Endometrial microvascular endothelial cells (primary cell): ENCODE results near the gene RRP7A. TPM values are rescaled to one million over a fixed set of nuclear protein-coding genes. Genes with fewer than 3 reads are reported as not detected.
"Not testable (repeated sequence)": the region's sequence is repeated elsewhere in the genome, so short reads cannot be mapped to it uniquely, and the experiment has no call there.

Experiments
- in situ Hi-C: cut with HindIII; loops from 2 replicates; pipeline ENCODE4 v1.10.0; 2017; ENCODE audit warnings: low sequenced_read_pairs, low pct_unique_long_range_greater_than_20kb; ENCODE audit errors: inconsistent ontology term
- total RNA-seq: library from RNA; depleted of rRNA; stranded (reverse); fragments of >200 nt; gene quantifications from one replicate; pipeline ENCODE4 v1.2.3, GENCODE V29; 2015; ENCODE audit errors: inconsistent ontology term

The RRP7A gene
- total RNA-seq, 1 donor from 2014 or later, result 54.3 TPM

GRCh38 chr22:42508975-42509364 lies 10.6 kb downstream of the RRP7A start:
- in situ Hi-C loops, result not testable (repeated sequence)

GRCh38 chr22:42508327-42508974 lies 11.1 kb downstream of the RRP7A start:
- in situ Hi-C loops, result not testable (repeated sequence)

DNA sequence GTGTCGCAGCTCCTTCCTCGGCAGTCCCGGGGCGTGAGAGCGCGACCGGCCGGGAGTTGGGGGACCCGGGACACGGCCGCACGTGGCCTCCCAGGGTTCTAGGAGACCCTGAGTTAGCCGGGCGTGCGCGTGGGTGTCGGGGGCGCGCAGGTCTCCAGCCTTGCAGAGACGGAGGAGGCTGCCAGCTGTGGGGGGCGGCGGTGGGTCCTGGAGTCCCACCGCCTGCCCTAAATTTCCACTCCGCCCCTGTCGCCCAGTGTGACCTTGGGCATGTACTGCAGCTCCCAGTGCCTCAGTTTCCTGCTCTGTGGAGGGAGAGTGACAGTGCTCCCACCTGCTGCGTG lies 18.8 kb downstream of the RRP7A start:
- in situ Hi-C loops, result no loop called here

- in situ Hi-C loops, result no loop called here
These were observed 19.3 kb downstream of the RRP7A start for GRCh38 chr22:42500161-42500835.

DNA sequence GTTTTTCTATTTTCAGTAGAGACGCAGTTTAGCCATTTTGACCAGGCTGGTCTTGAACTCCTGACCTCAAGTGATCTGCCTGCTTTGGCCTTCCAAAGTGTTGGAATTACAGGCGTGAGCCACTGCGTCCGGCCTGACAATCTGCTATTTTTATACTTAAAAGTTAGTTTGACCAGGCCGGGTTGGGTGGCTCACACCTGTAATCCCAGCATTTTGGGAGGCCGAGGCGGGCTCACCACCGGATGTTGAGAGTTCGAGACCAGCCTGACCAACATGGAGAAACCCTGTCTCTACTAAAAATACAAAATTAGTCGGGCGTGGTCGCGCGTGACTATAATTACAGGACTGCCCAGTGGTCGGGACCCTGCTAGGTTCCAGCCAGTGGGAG lies 19.8 kb downstream of the RRP7A start:
- in situ Hi-C loops, result not testable (repeated sequence)

- in situ Hi-C loops, result not testable (repeated sequence)
These were observed 24.0 kb downstream of the RRP7A start for GRCh38 chr22:42495533-42496141.

DNA sequence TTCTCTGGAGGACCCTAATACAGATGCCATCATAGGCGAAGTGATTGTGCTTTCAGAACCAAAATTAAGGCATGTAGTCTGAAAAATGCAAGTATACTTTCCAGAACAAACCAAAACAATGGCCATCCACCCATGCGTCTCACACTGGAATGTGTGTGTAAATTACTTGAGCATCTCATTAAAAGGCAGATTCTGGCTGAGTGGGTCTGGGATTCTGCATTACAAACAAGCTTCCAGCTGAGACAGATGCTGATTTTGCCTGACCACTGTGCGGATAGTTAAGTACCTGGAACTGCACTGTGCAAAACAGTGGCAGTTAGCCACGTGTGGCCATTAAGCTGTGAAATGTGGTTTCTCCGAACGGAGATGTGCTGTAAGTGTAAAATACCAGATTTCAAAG lies 26.2 kb downstream of the RRP7A start:
- in situ Hi-C loops, result no loop called here

- in situ Hi-C loops, result no loop called here
These were observed 27.3 kb downstream of the RRP7A start for GRCh38 chr22:42492323-42492690.

- in situ Hi-C loops, result no loop called here
These were observed 29.3 kb downstream of the RRP7A start for GRCh38 chr22:42490243-42490832.

DNA sequence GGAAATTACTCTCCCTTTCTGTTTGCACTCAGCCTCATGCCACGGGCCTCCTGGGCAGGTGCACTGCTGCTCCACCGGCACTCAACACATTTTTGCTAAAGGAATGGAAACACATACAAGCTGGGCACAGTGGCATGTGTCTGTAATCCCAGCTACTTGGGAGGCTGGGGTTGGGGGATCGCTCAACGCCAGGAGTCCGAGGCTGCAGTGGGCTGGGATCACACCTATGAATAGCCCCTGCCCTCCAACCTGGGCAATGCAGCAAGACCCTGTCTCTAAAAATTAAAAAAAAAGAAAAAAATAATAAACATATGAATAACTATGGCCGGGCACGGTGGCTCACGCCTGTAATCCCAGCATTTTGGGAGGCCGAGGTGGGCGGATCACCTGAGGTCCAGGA lies 30.6 kb downstream of the RRP7A start:
- in situ Hi-C loops, result no loop called here

DNA sequence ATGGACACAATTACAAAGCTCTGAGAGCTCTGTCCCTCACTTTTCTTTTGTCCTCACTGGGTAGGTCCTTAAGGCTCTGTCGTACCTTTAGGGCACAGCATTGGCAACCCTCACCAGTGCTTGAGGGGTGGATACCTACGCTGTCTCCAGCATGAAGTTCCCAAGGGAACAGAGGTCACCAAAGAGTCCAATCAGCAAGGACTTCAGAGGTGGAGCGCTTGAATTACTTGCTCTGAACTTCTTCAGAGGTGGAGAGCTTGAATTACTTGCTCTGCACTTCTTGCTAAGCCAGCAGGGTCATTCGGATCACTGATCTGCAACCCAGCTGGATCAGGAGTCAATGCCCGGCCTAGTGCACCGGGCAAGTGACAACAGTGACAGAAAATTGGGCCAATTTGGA lies 35.1 kb downstream of the RRP7A start:
- in situ Hi-C loops, result no loop called here

- in situ Hi-C loops, result not testable (repeated sequence)
These were observed 35.9 kb downstream of the RRP7A start for GRCh38 chr22:42483610-42484223.

GRCh38 chr22:42475122-42475521 lies 44.5 kb downstream of the RRP7A start:
- in situ Hi-C loops, result no loop called here

DNA sequence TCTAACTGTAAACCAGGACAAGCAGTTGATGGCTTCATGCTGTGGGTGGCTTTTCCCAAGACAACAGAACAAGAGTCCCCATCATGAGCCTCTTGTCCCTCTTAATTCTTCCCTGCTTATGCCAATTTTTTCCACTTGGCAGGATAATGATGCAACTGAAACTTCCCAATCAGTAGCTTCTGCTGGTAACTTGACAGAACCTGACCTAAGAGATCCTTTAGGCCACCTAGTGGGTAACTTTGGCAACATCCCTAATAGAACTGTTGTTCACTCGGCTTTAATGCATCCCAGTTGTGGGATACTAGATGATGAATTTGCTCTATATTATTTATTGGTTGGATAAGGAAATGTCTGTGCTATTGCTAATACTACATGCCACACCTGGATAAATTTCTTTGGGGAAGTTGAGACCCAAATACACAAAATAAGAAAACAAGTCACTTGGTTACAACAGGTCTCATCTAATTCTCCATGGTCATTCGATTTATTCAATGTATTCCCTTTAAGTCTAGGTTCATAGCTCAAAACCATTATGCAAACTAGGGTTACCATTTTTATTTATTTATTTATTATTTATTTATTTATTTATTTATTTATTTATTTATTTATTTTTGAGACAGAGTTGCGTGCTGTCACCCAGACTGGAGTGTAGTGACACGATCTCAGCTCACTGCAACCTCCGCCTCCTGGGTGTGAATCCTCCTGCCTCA lies 46.0 kb downstream of the RRP7A start:
- in situ Hi-C loops, result no loop called here

- in situ Hi-C loops, result no loop called here
These were observed 46.9 kb downstream of the RRP7A start for GRCh38 chr22:42472671-42473070.

- in situ Hi-C loops, result no loop called here
These were observed 48.2 kb downstream of the RRP7A start for GRCh38 chr22:42471441-42471840.

GRCh38 chr22:42470366-42471082 lies 49.1 kb downstream of the RRP7A start:
- in situ Hi-C loops, result no loop called here

DNA sequence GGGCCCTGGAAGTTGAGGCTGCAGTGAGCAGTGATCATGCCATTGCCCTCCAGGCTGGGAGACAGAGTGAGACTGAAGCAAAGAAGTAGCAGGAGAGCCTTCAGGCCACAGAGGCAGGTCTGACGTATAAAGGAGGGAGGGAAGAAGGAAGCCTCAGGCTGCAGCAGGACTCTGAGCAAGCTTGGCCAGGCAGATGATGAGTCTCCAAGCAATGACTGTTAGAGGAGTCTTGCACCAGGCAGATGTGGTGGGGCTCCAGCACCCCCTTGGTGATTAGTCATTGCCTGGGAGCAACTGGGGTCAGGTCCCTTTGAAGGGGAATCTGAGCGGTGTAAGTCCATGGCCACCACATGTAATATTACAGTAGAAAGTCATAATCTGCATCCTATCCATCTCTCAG lies 50.8 kb downstream of the RRP7A start:
- in situ Hi-C loops, result no loop called here

- in situ Hi-C loops, result no loop called here
These were observed 57.6 kb downstream of the RRP7A start for GRCh38 chr22:42462016-42462415.
